BJ (cell line): ENCODE measurements around the gene FGF23. TPM values are rescaled to one million over a fixed set of nuclear protein-coding genes. Genes with fewer than 3 reads are reported as not detected.

Experiments used
- CTCF ChIA-PET: fragments of 350-600 bp; formaldehyde crosslinking; extraction: SDS; loops from one replicate; lab custom pipeline; 2021; ENCODE audit warnings: antibody characterized with exemption, inconsistent platforms; lab: Yijun Ruan, JAX
- POLR2A ChIA-PET: fragments of 300-600 bp; sonication (Branson Sonifier 250); formaldehyde crosslinking; extraction: SDS; loops from one replicate; lab custom pipeline; 2021; ENCODE audit warnings: antibody characterized with exemption; lab: Charles Lee
- DNase-seq: peaks from one replicate; pipeline ENCODE4 v3.0.0-alpha.2; 2011; ENCODE audit warnings: low read depth
- H3K27me3 ChIP-seq: 2 replicates; pipeline ENCODE4 v1.6.0; 2011; ENCODE audit warnings: low read length; ENCODE audit not compliant: control insufficient read depth, insufficient read depth
- H3K36me3 ChIP-seq: 2 replicates; pipeline ENCODE4 v1.5.1; 2011; ENCODE audit warnings: low read length; ENCODE audit not compliant: control insufficient read depth, insufficient read depth
- H3K4me3 ChIP-seq: 2 replicates; pipeline ENCODE4 v1.5.1; 2011; ENCODE audit warnings: low read depth, mild to moderate bottlenecking, control low read depth, low read length
- CTCF ChIP-seq: IDR thresholded peaks from 2 replicates; pipeline ENCODE4 v1.5.1; 2011; ENCODE audit warnings: low read depth, mild to moderate bottlenecking, control low read depth, inconsistent platforms, low read length, moderate library complexity; ENCODE audit not compliant: insufficient read depth
- polyA plus RNA-seq: library from polyadenylated mRNA; depleted of rRNA; stranded (reverse); fragments of >200 nt; gene quantifications from 2 replicates; pipeline ENCODE4 v1.2.3, GENCODE V29; 2011

The FGF23 gene
- polyA plus RNA-seq, 1 experiment: not detected

- H3K4me3 ChIP-seq: no peak overlapping the region
- H3K36me3 ChIP-seq: peaks cover 1% of the 10 kb centered on the region; the same call in 1 of the 2 replicates
- DNase-seq: no peak
- no peaks in the 10 kb centered on the region for H3K27me3 ChIP-seq
- no peak for TF ChIP-seq CTCF
- ChIA-PET POLR2A (no interaction called here), CTCF (no interaction called here)
These were observed 32.6 kb downstream of the FGF23 start for GRCh38 chr12:4346931-4347330.

DNA sequence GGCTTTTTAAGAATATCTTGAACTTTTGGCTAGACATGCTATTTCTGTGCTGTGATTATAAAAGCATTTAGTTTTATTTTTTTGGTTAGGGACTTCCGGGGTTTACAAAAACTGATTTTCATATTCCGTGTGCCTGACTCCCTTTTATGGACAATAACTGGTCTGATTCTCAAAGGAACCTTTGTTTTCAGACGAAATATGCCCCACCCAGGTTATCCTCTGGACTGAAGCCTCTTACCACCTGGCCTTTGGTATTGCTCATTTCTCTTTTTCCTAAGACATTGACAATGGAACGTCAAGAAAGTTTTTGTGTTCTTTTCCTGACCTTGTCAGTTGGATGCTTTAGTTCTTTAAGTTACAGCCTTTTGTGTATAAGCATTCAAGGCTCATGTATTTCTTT, 47.7 kb downstream of the FGF23 start:
- DNase-seq: no peak
- POLR2A ChIA-PET: no interaction called here
- Histone ChIP-seq H3K36me3 (no peaks in the 10 kb centered on the region), H3K4me3 (no peak overlapping the region), H3K27me3 (no peaks in the 10 kb centered on the region)
- TF ChIP-seq CTCF: no peak
- CTCF ChIA-PET: no interaction called here

DNA sequence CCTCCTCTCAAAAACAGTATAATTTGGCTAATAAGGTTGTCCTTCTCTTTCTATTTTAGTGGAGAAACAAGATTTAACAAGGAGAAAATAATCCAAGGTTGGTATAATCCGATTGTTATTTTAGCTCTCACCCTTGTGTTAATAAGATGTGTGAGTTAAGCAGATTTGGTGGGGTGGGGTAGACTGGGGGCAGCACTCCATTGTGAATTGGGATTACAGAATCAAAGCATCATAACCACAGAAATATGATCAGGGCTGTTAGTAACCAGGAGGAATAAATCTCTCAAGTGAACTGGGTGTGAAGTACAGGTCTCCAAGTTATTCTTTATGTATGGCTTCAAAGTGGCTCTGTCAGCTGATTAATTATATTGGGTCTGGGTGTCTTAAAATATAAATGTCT, 48.3 kb downstream of the FGF23 start:
- ChIA-PET CTCF (no interaction called here), POLR2A (no interaction called here)
- TF ChIP-seq CTCF: no peak

DNA sequence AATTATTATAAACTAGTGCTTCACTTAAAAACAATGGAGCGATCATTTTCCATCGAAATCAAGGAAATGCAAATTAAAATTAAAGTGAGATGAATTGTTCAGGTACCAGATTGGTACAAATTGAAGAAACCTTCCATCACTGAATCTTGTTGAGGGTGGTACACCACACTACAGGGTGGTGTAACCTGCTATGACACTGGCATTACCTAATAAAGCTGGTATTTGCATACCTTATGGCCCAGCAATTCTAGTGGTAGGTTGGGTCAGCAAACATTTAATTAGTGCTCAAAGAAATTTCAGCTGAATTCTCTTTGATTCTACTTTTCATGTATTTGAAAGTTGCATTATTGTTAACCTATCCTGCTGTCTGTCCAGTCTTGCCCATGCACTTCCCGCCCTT, 49.3 kb downstream of the FGF23 start:
- CTCF ChIA-PET: interaction anchor here (1.3 kb wide), 1 partner anchor 16 kb away, joined by 3 read pairs; no protein-coding TSS in a partner anchor
- TF ChIP-seq CTCF: no peak
- POLR2A ChIA-PET: no interaction called here
- DNase-seq: no peak
- no peaks in the 10 kb centered on the region for H3K36me3 ChIP-seq
- no peaks in the 10 kb centered on the region for H3K27me3 ChIP-seq
- H3K4me3 ChIP-seq: no peak overlapping the region

More for the DNA sequence above, 48.3 kb downstream of the FGF23 start:
- no peak overlapping the region for H3K4me3 ChIP-seq
- no peaks in the 10 kb centered on the region for H3K36me3 ChIP-seq
- no peak for DNase-seq
- H3K27me3 ChIP-seq: no peaks in the 10 kb centered on the region

DNA sequence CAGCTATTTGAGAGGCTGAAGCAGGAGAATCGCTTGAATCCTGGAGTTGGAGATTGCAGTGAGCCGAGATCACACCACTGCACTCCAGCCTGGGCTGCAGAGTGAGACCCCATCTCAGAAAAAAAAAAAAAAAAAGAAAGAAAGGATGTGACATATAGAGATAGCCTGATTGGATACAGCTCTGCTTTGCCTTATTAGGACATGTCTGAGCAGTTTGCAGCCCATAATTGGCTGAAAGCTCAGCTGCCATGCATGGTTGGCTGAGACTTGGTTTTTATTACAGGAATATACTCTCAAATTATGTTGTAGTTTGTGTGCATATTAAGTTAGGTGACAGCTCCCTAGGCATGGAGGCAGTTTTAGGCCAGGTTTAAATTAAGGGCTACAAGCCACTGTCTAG, 52.2 kb downstream of the FGF23 start:
- TF ChIP-seq CTCF: no peak
- Histone ChIP-seq H3K27me3 (no peaks in the 10 kb centered on the region), H3K36me3 (peaks cover 2% of the 10 kb centered on the region; the same call in 1 of the 2 replicates), H3K4me3 (no peak overlapping the region)
- DNase-seq: no peak
- POLR2A ChIA-PET: no interaction called here
- CTCF ChIA-PET: no interaction called here
